ENCODE results near the gene ZNF521. TPM values are rescaled to one million over a fixed set of nuclear protein-coding genes. Genes with fewer than 3 reads are reported as not detected.

The ZNF521 gene
- total and polyA plus RNA-seq, 2 donors (not counting 3 experiments of a cell fraction or from before 2014, with no cell fraction given): 111 to 168 TPM

DNA sequence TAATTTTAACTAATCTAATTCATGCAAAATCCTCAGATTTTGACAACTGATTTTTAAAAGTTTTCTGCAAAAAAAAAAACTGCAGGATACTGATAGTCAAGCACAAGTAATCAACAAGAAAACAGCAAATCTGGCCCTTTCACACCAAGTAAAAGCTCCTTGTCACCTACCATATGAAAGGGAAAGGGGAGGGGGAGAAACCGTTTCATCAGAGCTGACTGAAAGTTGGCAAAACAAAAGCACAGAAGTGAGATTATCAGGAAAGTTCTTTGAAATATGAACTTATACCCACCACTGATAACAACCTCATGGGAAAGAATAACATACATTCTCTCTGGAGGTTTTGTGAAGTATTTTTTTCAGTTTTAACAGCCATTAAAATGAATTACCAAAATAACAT is 38.7 kb downstream of the ZNF521 start:
- no peak overlapping the region for H3K9ac ChIP-seq (replicated peaks; ENCODE audit: extremely low read depth, insufficient read depth, low read length)
- H2AFZ ChIP-seq (ENCODE audit: low read depth, low read length): no peak overlapping the region
- peaks cover 5 to 9% of the 10 kb centered on the region in 2 experiments for H3K36me3 ChIP-seq (ENCODE audit: control insufficient read depth in 2 of 2, extremely low read depth in 1 of 2, insufficient read depth in 2 of 2, low read length in 2 of 2)
- FAIRE-seq (no peak), DNase-seq (ENCODE audit: low read depth, low spot score) (peak; percentile 38)
- H3K4me1 ChIP-seq (ENCODE audit: control insufficient read depth, extremely low read depth, insufficient read depth, low read length): peaks cover 23% of the 10 kb centered on the region
- no peak overlapping the region for H3K4me3 ChIP-seq (replicated peaks in 1 of 3; ENCODE audit: insufficient read depth in 1 of 3, low read depth in 1 of 3, low read length in 3 of 3)
- dilution Hi-C loops (cut with MboI; ENCODE audit: extremely low pct_ligation_motif_present, low sequenced_read_pairs): no loop called here
- H3K4me2 ChIP-seq (ENCODE audit: insufficient read depth, low read length): no peak overlapping the region
- POLR2A ChIA-PET: interaction anchor here (0.7 kb wide), 1 partner anchor 10 kb away, joined by 3 read pairs; no protein-coding TSS in a partner anchor
- BruUV-seq (replicated peaks): no TSS peak
- no peaks in the 10 kb centered on the region for H3K9me3 ChIP-seq (replicated peaks; ENCODE audit: control insufficient read depth, insufficient read depth, low read length)
- intact Hi-C loops (cut with micrococcal nuclease): loop anchor here (5.0 kb wide), 1 partner anchor 519 kb away; no protein-coding TSS in a partner anchor
- H3K9me1 ChIP-seq (replicated peaks; ENCODE audit: control insufficient read depth, extremely low read depth, insufficient read depth, low read length): no peaks in the 10 kb centered on the region
- no peak overlapping the region for H3K27ac ChIP-seq (ENCODE audit: insufficient read depth, low read depth, low read length)
- TF ChIP-seq MYC (IDR thresholded peaks at IDR 0.05; ENCODE audit: low read depth, low read length): no peak
- TF ChIP-seq GATA2 (IDR thresholded peaks at IDR 0.05; ENCODE audit: insufficient read depth, insufficient read length, low read depth, low read length): no peak
- no peak for TF ChIP-seq EZH2 (IDR thresholded peaks at IDR 0.05; ENCODE audit: borderline replicate concordance, low read depth, low read length, severe bottlenecking)
- TF ChIP-seq MAX (IDR thresholded peaks at IDR 0.05; ENCODE audit: insufficient read depth, insufficient read length): no peak
- TF ChIP-seq FOS (IDR thresholded peaks at IDR 0.05; ENCODE audit: borderline replicate concordance, insufficient read depth, low read length): no peak
- no peak for TF ChIP-seq CTCF (IDR thresholded peaks at IDR 0.05; ENCODE audit: extremely low read depth in 1 of 2, insufficient read depth in 1 of 2, low read depth in 1 of 2, low read length in 2 of 2)
- no peak for TF ChIP-seq POLR2AphosphoS5 (IDR thresholded peaks at IDR 0.05; ENCODE audit: insufficient read depth, low read depth, low read length)
- TF ChIP-seq POLR2A (IDR thresholded peaks at IDR 0.05; ENCODE audit: low read depth, low read length): no peak
- TF ChIP-seq JUN (IDR thresholded peaks at IDR 0.05; ENCODE audit: borderline replicate concordance, insufficient read depth, insufficient read length, low read depth): no peak
- peaks cover 4% of the 10 kb centered on the region for H4K20me1 ChIP-seq (replicated peaks; ENCODE audit: control insufficient read depth, extremely low read depth, insufficient read depth, low read length)
- H3K79me2 ChIP-seq (ENCODE audit: control insufficient read depth, insufficient read depth, low read length): peaks cover 58% of the 10 kb centered on the region
- no peaks in the 10 kb centered on the region for H3K27me3 ChIP-seq (ENCODE audit: control insufficient read depth in 2 of 2, insufficient read depth in 2 of 2, low read length in 2 of 2)
- CTCF ChIA-PET: interaction anchor here (1.2 kb wide), 1 partner anchor 10 kb away, joined by 3 read pairs; no protein-coding TSS in a partner anchor

Data from endothelial cell of umbilical vein (primary cell).